ENCODE data around the gene UBE4A.

UBE4A gene

DNA sequence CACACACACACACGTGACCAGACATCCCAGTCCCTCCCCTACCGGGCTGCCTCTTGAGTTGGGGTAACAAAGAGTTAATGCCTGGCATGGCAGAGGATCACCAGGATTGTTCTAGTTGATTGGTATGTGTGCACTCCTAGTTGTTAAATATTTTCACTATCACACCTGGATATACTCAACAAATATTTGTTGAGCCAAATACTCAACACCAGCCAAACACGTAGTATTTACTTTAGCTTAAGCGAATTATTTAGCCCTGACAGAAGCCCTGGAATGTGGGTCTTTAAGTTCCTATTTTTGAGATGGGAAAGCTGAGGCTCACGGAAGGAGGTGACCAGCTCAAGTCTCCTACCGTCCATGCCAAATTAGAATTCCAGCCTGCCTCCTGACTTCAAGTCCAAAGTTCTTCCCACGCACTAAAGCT is 44.4 kb upstream of the UBE4A start:
- no peak for TF ChIP-seq CTCF (IDR thresholded peaks at IDR 0.05; ENCODE audit: extremely low read depth, insufficient read depth, missing control alignments)
- DNase-seq (ENCODE audit: low spot score), result no peak
- in situ Hi-C loops (cut with MboI; ENCODE audit: low pct_unique_long_range_greater_than_20kb, low sequenced_read_pairs, unreplicated experiment), result no loop called here

DNA sequence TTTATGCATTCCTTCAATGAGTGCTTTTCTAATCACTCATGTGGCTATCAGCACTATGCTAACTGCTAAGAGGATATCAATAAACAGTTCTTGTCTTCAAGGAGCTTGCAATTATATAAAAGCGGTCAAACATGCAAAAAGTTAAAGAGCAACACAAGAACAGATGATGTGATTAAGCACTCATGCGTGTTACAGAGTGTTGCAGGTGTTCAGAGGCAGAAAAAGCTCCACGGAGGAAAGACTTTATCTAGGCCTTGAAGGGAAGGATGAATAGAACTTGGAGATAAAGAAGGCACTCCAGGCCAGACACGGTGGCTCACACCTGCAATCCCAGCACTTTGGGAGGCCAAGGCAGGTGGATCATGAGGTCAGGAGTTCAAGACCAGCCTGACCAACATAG is 41.3 kb upstream of the UBE4A start:
- in situ Hi-C loops (cut with MboI; ENCODE audit: low pct_unique_long_range_greater_than_20kb, low sequenced_read_pairs, unreplicated experiment), result no loop called here
- no peak for DNase-seq (ENCODE audit: low spot score)
- no peak for TF ChIP-seq CTCF (IDR thresholded peaks at IDR 0.05; ENCODE audit: extremely low read depth, insufficient read depth, missing control alignments)

DNA sequence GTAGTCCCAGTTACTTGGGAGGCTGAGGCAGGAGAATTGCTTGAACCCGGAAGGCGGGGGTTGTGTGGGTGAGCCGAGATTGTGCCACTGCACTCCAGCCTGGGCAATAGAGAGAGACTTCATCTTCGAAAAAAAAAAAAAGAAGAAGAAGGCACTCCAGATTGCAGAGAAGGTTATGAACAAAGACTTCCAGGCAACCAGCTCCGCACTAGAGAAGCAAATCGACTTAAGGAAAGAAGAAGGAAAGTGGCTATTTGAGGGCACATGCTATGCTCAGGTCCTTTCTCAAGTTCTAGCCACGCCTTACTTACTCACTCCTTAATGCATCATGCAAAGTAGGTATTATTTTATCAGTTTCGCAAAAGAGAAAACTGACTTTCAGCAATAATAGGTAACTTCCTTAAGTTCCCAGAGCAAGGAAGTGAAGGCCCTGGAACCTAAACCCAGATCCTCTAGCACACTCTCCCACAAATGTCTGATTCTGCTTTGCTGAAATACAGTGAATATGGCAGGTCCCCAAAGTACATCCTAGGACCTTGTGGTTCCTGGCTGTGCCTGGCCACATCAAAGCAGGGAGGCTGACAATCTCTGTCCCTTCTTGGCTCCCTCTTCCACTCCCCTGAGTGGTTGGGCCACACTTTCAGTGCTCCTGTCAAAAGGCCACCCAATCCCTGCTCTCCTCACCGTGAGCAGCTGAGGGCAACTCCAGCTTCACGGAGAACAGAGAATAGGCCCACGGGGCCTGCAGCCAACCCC is 40.6 kb upstream of the UBE4A start:
- TF ChIP-seq CTCF (IDR thresholded peaks at IDR 0.05; ENCODE audit: extremely low read depth, insufficient read depth, missing control alignments), result no peak
- DNase-seq (ENCODE audit: low spot score), result no peak
- in situ Hi-C loops (cut with MboI; ENCODE audit: low pct_unique_long_range_greater_than_20kb, low sequenced_read_pairs, unreplicated experiment), result no loop called here

DNA sequence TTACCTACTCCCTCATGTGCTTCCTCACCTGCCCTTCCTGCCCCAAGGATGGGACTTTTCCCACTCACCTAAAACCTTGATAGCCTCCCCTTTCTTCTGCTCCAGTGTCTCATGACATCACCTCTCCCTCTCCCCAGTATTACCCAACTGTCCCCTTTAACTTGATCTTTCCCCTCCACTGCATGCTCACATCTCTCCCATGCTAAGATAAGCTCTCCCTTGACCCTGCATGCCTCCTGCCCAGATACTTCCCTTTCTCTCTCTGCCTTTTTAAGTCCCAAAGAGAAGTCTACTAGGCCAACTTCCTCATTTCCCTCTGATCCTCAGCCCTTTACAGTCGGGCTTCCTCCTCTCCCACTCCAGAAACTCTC is 40.1 kb upstream of the UBE4A start:
- in situ Hi-C loops (cut with MboI; ENCODE audit: low pct_unique_long_range_greater_than_20kb, low sequenced_read_pairs, unreplicated experiment), result no loop called here
- TF ChIP-seq CTCF (IDR thresholded peaks at IDR 0.05; ENCODE audit: extremely low read depth, insufficient read depth, missing control alignments), result no peak
- no peak for DNase-seq (ENCODE audit: low spot score)

DNA sequence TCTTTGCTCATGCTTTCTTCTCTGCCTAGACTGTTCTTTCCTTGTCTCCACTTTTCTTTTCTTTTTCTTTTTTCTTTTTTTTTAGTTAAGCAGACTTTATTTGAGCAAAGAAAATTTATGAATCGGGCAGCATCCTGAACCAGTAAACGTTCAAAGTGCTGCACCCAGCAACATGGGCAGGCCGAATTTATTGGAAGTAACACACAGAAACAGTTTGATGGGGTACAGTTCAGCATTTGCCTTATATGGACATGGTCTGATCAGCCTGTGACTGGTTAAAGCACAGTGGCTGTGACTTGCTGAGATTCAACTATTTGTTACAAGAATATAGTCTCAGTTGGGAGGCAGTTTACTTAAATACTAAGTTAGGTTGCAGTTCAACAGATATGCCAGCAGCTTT is 38.9 kb upstream of the UBE4A start:
- TF ChIP-seq CTCF (IDR thresholded peaks at IDR 0.05; ENCODE audit: extremely low read depth, insufficient read depth, missing control alignments), result no peak
- in situ Hi-C loops (cut with MboI; ENCODE audit: low pct_unique_long_range_greater_than_20kb, low sequenced_read_pairs, unreplicated experiment), result no loop called here

GRCh38 chr11:118321386-118322082 is 37.9 kb upstream of the UBE4A start:
- peak; percentile 36 for DNase-seq (ENCODE audit: low spot score)
- in situ Hi-C loops (cut with MboI; ENCODE audit: low pct_unique_long_range_greater_than_20kb, low sequenced_read_pairs, unreplicated experiment), result no loop called here
- TF ChIP-seq CTCF (IDR thresholded peaks at IDR 0.05; ENCODE audit: extremely low read depth, insufficient read depth, missing control alignments), result no peak

More for the DNA sequence above, 38.9 kb upstream of the UBE4A start:
- no peak for DNase-seq (ENCODE audit: low spot score)
